ENCODE measurements around the gene PKP2. TPM values are rescaled to one million over a fixed set of nuclear protein-coding genes. Genes with fewer than 3 reads are reported as not detected.

PKP2 gene
- total RNA-seq, 1 experiment from 2014 or later = 18.4 TPM

- Mint-ChIP-seq H3K4me3 (peak overlapping the region; percentile 11 to 61; a peak in 4 of 5 replicates), H3K4me1 (peaks cover 46 to 48% of the 10 kb centered on the region in 2 experiments)
These were observed 4.6 kb downstream of the PKP2 start for GRCh38 chr12:32891956-32892355.

More at GRCh38 chr12:32891956-32892355, 4.6 kb downstream of the PKP2 start:
- Histone ChIP-seq H4K5ac (ENCODE audit: insufficient read length, low read depth, low read length) (no peak overlapping the region), H2BK120ac (ENCODE audit: low read depth, low read length, poor library complexity, severe bottlenecking) (no peak overlapping the region), H3T11ph (ENCODE audit: low read length) (no peak overlapping the region), H3K18ac (ENCODE audit: insufficient read length, low read depth, low read length) (peak overlapping the region; percentile 46), H4K20me1 (ENCODE audit: control insufficient read depth, insufficient read depth, insufficient read length) (no peaks in the 10 kb centered on the region), H3K9ac (ENCODE audit: extremely low read depth, insufficient read length, low read length) (no peak overlapping the region), H2BK5ac (ENCODE audit: insufficient read length, low read length) (no peak overlapping the region), H2BK15ac (ENCODE audit: low read depth, low read length) (no peak overlapping the region), H3K9me3 (ENCODE audit: control insufficient read depth, low read depth, low read length) (no peaks in the 10 kb centered on the region), H3K23me2 (ENCODE audit: insufficient read length, low read depth, low read length, poor library complexity, severe bottlenecking) (peaks cover 6% of the 10 kb centered on the region), H3K23ac (ENCODE audit: insufficient read length, low read depth, low read length) (no peak overlapping the region), H2AFZ (ENCODE audit: low read length) (no peak overlapping the region), H3K27me3 (ENCODE audit: insufficient read depth, low read length) (no peaks in the 10 kb centered on the region), H3K79me2 (ENCODE audit: insufficient read depth, low read length) (peaks cover 5% of the 10 kb centered on the region; the same call in 1 of the 2 replicates), H2BK12ac (ENCODE audit: insufficient read length, low read depth, low read length) (no peak overlapping the region), H4K8ac (replicated peaks; ENCODE audit: insufficient read length, low read depth, low read length) (no peak overlapping the region), H3K27ac (ENCODE audit: insufficient read length, low read depth, low read length) (peak overlapping the region; percentile 24), H3K79me1 (ENCODE audit: insufficient read depth, low read depth, low read length, poor library complexity, severe bottlenecking) (no peaks in the 10 kb centered on the region), H3K14ac (ENCODE audit: insufficient read depth, low read length) (no peak overlapping the region), H3K4me2 (ENCODE audit: insufficient read depth, insufficient read length, low read length) (peak overlapping the region; percentile 10), H3K4me1 (ENCODE audit: insufficient read depth, low read length) (peaks cover 9% of the 10 kb centered on the region; the same call in 1 of the 2 replicates), H2AK5ac (ENCODE audit: insufficient read length, low read length) (no peak overlapping the region), H3K56ac (ENCODE audit: insufficient read length, low read depth, low read length) (no peak overlapping the region), H4K91ac (ENCODE audit: insufficient read length, low read depth, low read length) (no peak overlapping the region), H2BK20ac (ENCODE audit: low read depth, low read length, poor library complexity, severe bottlenecking) (no peak overlapping the region), H3K4ac (ENCODE audit: low read depth, low read length) (no peak overlapping the region)
- Mint-ChIP-seq H3K9me3 (no peaks in the 10 kb centered on the region), H3K36me3 (ENCODE audit: insufficient read depth in 1 of 3, low read depth in 3 of 3) (no peaks in the 10 kb centered on the region), H3K27me3 (ENCODE audit: low read depth) (no peaks in the 10 kb centered on the region), H3K27ac (peak overlapping the region; percentile 92 to 98 (median 94))
- TF ChIP-seq, protein P1, sequence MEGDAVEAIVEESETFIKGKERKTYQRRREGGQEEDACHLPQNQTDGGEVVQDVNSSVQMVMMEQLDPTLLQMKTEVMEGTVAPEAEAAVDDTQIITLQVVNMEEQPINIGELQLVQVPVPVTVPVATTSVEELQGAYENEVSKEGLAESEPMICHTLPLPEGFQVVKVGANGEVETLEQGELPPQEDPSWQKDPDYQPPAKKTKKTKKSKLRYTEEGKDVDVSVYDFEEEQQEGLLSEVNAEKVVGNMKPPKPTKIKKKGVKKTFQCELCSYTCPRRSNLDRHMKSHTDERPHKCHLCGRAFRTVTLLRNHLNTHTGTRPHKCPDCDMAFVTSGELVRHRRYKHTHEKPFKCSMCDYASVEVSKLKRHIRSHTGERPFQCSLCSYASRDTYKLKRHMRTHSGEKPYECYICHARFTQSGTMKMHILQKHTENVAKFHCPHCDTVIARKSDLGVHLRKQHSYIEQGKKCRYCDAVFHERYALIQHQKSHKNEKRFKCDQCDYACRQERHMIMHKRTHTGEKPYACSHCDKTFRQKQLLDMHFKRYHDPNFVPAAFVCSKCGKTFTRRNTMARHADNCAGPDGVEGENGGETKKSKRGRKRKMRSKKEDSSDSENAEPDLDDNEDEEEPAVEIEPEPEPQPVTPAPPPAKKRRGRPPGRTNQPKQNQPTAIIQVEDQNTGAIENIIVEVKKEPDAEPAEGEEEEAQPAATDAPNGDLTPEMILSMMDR (conservative IDR thresholded peaks at IDR 0.05) = no peak
- no CpG with 5 or more reads among the region's 5 CpGs for WGBS (ENCODE audit: extremely low coverage, insufficient read length, low lambda C conversion rate)
- peak; percentile 60 for DNase-seq
